ENCODE measurements around the gene DNM3.
"Not testable (repeated sequence)": the region's sequence is repeated elsewhere in the genome, so short reads cannot be mapped to it uniquely, and the experiment has no call there.

Gene DNM3

GRCh38 chr1:172024944-172025738, 183.8 kb downstream of the DNM3 start:
- not testable (repeated sequence) for DNase-seq (ENCODE audit: low read depth)

- no peak for DNase-seq (ENCODE audit: low read depth)
Observed at GRCh38 chr1:172040466-172040865, 199.2 kb downstream of the DNM3 start.

DNA sequence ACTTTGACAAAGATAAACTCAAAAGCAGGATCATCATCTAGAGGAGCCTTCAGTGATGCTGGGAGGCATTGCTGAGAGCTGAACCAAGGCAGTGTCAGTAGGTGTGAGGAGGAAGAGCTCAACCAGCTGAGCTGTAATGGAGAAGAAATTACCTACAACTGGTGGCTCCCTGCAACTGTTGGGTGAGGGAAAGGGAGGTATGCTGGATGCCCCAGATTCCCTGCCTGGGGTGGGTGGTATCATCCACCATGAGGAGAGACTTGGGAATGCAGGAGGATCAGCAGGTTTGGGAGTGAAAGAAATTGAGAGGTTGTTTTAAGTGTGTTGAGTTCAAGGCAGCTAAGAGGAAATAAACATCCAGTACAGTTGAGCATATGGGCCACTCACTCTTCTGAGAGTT, 199.8 kb downstream of the DNM3 start:
- DNase-seq (ENCODE audit: low read depth), result no peak

GRCh38 chr1:172041742-172042141, 200.4 kb downstream of the DNM3 start:
- DNase-seq (ENCODE audit: low read depth), result no peak

GRCh38 chr1:172043900-172044299, 202.6 kb downstream of the DNM3 start:
- no peak for DNase-seq (ENCODE audit: low read depth)

GRCh38 chr1:172051898-172052297, 210.6 kb downstream of the DNM3 start:
- no peak for DNase-seq (ENCODE audit: low read depth)

DNA sequence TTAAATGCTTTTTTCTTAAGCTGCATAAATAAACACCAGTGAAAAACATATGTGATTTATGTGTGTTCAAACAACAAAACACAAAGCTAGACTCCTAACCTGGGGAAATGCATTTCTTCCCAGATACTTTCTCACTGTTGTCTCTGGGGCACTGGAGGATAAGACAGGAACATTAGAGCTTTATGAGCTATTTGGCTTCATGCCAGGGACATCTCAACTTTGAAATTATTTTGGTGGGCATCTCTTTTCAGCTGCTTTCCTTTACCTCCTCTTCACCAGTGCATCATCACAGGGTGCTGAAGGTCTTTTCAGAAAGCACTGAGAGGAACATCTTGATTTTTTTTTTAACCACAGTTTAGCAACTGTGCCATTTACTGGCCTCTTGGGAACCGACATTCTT, 212.9 kb downstream of the DNM3 start:
- no peak for DNase-seq (ENCODE audit: low read depth)

DNA sequence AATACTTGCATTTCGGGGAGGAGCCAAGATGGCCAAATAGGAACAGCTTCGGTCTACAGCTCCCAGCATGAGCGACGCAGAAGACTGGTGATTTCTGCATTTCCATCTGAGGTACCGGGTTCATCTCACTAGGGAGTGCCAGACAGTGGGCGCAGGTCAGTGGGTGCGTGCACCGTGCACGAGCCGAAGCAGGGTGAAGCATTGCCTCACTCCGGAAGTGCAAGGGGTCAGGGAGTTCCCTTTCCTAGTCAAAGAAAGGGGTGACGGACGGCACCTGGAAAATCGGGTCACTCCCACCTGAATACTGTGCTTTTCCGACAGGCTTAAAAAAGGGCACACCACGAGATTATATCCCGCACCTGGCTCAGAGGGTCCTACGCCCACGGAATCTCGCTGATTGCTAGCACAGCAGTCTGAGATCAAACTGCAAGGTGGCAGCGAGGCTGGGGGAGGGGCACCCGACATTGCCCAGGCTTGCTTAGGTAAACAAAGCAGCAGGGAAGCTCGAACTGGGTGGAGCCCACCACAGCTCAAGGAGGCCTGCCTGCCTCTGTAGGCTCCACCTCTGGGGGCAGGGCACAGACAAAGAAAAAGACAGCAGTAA, 214.6 kb downstream of the DNM3 start:
- not testable (repeated sequence) for DNase-seq (ENCODE audit: low read depth)

- DNase-seq (ENCODE audit: low read depth), result no peak
Observed at GRCh38 chr1:172068334-172068733, 227.0 kb downstream of the DNM3 start.

- DNase-seq (ENCODE audit: low read depth), result no peak
Observed at GRCh38 chr1:172069051-172069450, 227.8 kb downstream of the DNM3 start.

DNA sequence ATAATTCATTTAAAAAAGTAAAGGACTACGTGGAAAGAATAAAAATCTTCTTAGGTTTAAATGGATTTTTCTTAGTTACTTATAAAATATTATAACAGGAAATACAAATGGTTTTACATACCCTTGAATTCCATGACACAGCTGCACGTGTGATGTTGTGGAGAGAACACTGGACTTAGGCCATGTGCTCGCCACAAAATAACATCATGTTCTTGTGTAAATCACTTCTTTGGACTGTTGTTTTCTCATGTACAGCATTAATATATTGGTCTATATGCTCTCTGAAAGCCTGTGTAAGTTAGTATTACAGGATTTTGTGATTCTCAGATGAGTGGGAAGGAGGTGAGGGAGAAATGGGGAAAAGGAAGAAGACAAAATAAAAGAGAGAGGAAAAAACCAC, 228.2 kb downstream of the DNM3 start:
- DNase-seq (ENCODE audit: low read depth), result no peak

DNA sequence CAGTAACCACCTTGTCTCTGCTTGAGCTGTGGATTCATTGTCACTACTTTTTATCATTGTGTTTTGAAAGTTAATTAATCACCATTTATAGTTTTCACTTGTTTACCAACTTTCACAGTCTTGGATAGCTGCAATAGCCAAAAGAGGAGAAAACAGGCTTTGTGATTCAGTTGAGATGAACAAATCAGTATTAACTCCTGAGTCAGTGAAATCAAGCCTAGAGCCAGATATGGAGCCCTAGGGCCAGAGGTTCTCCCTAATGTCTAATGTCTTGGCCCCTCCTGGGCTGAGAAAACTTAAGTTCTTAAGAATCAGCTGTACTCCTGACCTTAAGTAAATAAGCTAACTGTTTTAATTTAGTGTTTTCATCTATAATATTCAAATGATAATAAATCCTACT, 228.8 kb downstream of the DNM3 start:
- no peak for DNase-seq (ENCODE audit: low read depth)

GRCh38 chr1:172071746-172072145, 230.4 kb downstream of the DNM3 start:
- no peak for DNase-seq (ENCODE audit: low read depth)

DNA sequence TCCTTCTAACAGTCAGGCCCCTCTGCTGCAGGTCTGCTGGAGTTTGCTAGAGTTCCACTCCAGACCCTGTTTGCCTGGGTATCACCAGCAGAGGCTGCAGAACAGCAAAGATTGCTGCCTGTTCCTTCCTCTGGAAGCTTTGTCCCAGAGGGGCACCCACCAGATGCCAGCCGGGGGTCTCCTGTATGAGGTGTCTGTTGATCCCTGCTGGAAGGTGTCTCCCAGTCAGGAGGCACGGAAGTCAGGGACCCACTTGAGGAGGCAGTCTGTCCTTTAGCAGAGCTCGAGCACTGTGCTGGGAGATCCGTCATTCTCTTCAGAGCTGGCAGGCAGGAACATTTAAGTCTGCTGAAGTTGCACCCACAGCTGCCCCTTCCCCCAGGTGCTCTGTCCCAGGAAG, 238.6 kb downstream of the DNM3 start:
- not testable (repeated sequence) for DNase-seq (ENCODE audit: low read depth)

DNA sequence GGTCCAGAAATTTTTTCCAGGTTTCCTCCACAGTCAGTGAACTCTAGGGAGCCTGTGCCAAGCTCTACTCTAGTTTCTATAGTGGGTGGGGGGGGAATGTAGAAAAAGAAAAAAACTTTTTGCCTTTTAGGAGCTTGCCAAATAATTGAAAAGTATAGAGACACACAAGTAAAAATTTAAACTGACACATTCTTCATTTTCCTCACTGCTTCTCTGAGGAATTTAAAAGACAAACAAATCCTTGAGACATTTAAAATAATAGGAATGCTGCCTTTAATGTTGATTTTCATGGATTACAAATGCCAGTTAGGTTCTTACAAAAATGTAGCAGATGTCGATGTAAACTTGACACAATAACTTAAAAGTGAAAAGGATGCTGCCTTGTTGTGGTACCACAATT, 241.9 kb downstream of the DNM3 start:
- no peak for DNase-seq (ENCODE audit: low read depth)

DNA sequence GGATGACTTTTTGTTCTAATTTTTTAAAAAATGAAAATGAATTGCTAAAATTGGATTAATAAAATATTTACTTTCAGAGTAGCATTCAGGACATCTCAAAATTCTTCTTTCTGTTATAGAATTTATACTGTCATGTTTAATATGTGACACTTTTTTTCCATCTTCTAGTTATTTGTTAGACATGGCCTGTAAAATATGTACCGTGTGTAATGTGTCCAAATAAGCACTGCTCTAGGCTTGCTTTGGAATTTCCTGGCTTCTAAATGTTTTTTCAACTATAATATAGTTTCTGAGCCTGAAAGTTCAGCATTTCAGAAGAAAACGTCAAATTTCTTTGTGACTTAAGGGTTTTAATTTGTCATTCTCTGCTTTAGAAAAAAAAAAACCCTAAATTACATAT, 243.6 kb downstream of the DNM3 start:
- DNase-seq (ENCODE audit: low read depth), result no peak

DNA sequence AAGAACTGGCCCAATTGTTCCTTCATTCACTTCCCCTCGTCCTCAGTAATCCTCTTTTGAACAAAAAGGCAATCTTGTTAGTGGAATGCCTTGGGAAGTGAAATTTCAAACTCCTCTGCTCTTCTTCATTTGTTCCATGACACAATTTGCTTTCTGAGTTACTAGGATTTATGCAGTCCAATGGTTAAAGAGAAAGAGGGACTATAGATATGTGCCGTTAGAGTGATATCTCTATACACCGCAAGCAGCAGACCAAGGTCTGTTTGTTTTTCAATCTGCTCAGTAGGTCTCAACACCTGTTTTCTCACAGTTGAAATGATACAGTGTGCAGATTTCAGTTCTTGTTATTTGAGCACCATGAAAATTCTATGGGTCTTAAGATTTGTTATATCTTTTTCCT, 244.0 kb downstream of the DNM3 start:
- no peak for DNase-seq (ENCODE audit: low read depth)

DNA sequence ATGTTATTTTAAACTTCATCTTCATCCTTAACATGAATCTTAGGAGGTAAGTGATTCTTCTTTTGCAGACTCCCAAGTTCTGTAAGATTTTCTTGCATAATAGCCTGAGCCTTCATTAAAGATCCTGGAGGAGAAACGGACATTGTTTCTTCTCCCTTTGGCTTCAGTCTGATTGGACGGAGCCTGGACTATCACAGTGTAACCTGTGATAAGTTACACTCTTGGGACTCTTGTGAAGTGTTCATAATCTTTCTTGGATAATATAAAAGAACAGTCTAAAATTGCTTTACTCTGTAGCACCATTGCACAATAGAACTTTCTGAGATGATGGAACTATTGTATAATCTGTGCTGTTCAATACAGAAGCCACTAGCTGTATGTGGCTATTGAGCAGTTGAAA, 244.8 kb downstream of the DNM3 start:
- DNase-seq (ENCODE audit: low read depth), result no peak

GRCh38 chr1:172088256-172088655, 247.0 kb downstream of the DNM3 start:
- DNase-seq (ENCODE audit: low read depth), result no peak

DNA sequence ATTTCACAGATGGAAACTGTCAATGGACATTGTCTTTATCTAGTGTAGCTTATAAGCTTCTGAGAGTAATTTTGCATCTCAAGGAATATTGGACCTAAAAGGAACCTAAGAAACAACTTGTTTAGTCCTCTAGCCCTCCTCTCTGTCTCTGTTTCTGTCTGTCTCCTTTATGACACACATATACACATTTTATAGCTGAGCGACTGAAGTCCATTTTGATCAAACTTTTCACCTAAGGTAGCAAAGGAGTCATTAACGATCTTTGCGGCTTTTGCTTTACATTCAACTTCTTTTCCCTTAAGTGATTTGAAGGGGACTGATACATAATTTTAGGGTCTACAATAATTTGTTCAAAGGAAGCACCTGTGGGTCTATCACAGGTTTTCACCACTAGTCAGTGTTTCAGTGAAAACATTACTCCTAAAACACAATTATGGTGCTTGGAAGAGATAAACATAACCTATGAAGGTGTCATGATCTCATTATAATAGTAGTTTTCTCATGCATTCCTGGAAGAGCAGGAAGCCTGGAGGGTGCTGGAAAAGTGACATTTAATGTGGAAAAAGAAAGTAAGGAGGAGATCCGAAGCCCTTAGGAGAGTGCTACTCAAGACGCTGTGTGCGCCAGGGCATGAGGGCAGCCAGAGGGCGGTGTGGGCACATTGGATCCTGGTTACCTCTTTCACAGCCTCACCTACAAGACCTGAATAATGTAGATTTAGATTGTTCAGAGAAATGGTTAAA, 248.6 kb downstream of the DNM3 start:
- peak; percentile 34 for DNase-seq (ENCODE audit: low read depth)

DNA sequence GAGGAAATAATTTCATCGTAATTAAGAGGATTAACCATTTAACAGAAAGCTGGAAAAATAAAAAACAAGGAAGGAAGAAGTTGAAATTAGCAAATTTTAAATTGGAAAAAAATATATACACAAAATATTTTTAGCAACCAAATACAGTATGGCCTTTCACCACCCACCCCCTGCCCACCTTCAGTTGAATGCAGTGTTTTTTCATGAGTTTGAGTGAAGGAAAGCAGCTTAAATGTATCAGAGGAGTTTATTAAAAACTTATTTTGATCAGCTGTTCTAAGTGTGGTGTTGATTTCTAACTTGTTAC, 249.2 kb downstream of the DNM3 start:
- DNase-seq (ENCODE audit: low read depth), result no peak

DNA sequence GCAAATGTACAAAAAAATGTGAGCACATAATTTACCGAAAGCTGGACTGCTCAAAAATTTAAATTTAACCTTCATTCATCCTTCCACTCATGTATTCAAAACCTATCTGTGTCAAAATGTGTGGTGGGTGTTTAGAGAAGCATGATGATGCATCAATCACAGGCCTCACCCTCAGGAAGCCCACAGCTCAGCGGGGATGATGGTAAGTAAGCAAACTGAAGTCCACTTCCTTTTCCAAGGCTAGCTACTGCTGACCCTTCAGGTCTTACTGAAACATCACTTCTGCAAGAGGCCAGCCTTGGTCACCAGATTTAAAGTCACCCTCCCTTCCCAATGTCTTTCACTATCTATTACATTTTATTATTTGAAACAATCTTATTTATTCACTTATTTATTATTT, 254.5 kb downstream of the DNM3 start:
- DNase-seq (ENCODE audit: low read depth), result no peak

- no peak for DNase-seq (ENCODE audit: low read depth)
Observed at GRCh38 chr1:172105230-172105629, 263.9 kb downstream of the DNM3 start.

All from activated T-helper 9 cell treated with anti-CD3 and anti-CD28 coated beads, Interleukin-2, amount 50 U/mL, for 16 hours (primary cell).